Liver (tissue), 3 donors: ENCODE measurements around the gene GFY.

Experiments used
- CTCF ChIP-seq: fragments of 150-350 bp; IDR thresholded peaks from 2 replicates; pipeline ENCODE4 v1.5.1; 2017; ENCODE audit warnings: improper control_type of control experiment, low read depth, low read length; ENCODE audit not compliant: missing input control
- GABPA ChIP-seq, 2 donors: IDR thresholded peaks in 1 of 2; conservative IDR thresholded peaks in 1 of 2; 2 replicates each; pipeline ENCODE4 v1.6.1; 2016; ENCODE audit warnings: antibody characterized with exemption in 2 of 2, mild to moderate bottlenecking in 1 of 2, moderate library complexity in 1 of 2
- JUND ChIP-seq, 2 donors: IDR thresholded peaks; 2 replicates each; pipeline ENCODE4 v1.6.1; 2016; ENCODE audit warnings: antibody characterized with exemption in 2 of 2
- SP1 ChIP-seq: IDR thresholded peaks from 2 replicates; pipeline ENCODE4 v1.6.1; 2018; ENCODE audit warnings: antibody characterized with exemption, mild to moderate bottlenecking
- TAF1 ChIP-seq: conservative IDR thresholded peaks from 2 replicates; pipeline ENCODE4 v1.6.1; 2016; ENCODE audit warnings: antibody characterized with exemption, mild to moderate bottlenecking
- TF ChIP-seq, protein P1 (sequence below): IDR thresholded peaks from 2 replicates; pipeline ENCODE4 v1.6.1; 2016; ENCODE audit warnings: antibody characterized with exemption
- donor health status: healthy.
- donor health status: healthy.

GRCh38 chr19:49468199-49468598 is 43.0 kb downstream of the GFY start:
- TF ChIP-seq CTCF, result no peak
- no peak for TF ChIP-seq JUND (IDR thresholded peaks at IDR 0.05)
- TF ChIP-seq GABPA (IDR thresholded peaks at IDR 0.05 in 1 of 2, conservative IDR thresholded peaks at IDR 0.05 in 1 of 2), result no peak
- no peak for TF ChIP-seq TAF1
- TF ChIP-seq, protein P1, sequence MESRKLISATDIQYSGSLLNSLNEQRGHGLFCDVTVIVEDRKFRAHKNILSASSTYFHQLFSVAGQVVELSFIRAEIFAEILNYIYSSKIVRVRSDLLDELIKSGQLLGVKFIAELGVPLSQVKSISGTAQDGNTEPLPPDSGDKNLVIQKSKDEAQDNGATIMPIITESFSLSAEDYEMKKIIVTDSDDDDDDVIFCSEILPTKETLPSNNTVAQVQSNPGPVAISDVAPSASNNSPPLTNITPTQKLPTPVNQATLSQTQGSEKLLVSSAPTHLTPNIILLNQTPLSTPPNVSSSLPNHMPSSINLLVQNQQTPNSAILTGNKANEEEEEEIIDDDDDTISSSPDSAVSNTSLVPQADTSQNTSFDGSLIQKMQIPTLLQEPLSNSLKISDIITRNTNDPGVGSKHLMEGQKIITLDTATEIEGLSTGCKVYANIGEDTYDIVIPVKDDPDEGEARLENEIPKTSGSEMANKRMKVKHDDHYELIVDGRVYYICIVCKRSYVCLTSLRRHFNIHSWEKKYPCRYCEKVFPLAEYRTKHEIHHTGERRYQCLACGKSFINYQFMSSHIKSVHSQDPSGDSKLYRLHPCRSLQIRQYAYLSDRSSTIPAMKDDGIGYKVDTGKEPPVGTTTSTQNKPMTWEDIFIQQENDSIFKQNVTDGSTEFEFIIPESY, result no peak
- no peak for TF ChIP-seq SP1
